Astrocyte (in vitro differentiated cells and primary cell): Measurements from ENCODE around the gene RABL2B. TPM values are rescaled to one million over a fixed set of nuclear protein-coding genes. Genes with fewer than 3 reads are reported as not detected.

Experiments used
- DNase-seq: peaks from one replicate; pipeline ENCODE4 v3.0.0-alpha.2; 2010; ENCODE audit warnings: low read depth
- FAIRE-seq: peaks from 2 replicates; lab custom pipeline; 2011; peaks lifted over from hg19 to GRCh38; lab: Jason Lieb, UNC
- H2AFZ ChIP-seq: 2 replicates; pipeline ENCODE4 v1.6.0; 2012; ENCODE audit warnings: low read depth, low read length, inconsistent platforms
- H3K27ac ChIP-seq: 2 replicates; pipeline ENCODE4 v1.5.1; 2011; ENCODE audit warnings: low read depth, low read length, inconsistent platforms
- H3K27me3 ChIP-seq: 2 replicates; pipeline ENCODE4 v1.6.0; 2011; ENCODE audit warnings: low read length, inconsistent platforms; ENCODE audit not compliant: insufficient read depth
- H3K36me3 ChIP-seq: 2 replicates; pipeline ENCODE4 v1.5.1; 2011; ENCODE audit warnings: low read length, inconsistent platforms; ENCODE audit not compliant: insufficient read depth
- H3K4me1 ChIP-seq: 2 replicates; pipeline ENCODE4 v1.5.1; 2011; ENCODE audit warnings: low read length, inconsistent platforms; ENCODE audit not compliant: insufficient read depth
- H3K4me2 ChIP-seq: 2 replicates; pipeline ENCODE4 v1.6.0; 2012; ENCODE audit warnings: low read length, inconsistent platforms
- H3K4me3 ChIP-seq: 2 replicates; pipeline ENCODE4 v1.5.1; 2011; ENCODE audit warnings: low read depth, mild to moderate bottlenecking, low read length, inconsistent platforms; ENCODE audit not compliant: insufficient read depth
- H3K79me2 ChIP-seq: 2 replicates; pipeline ENCODE4 v1.6.0; 2012; ENCODE audit warnings: mild to moderate bottlenecking, low read length, inconsistent platforms; ENCODE audit not compliant: insufficient read depth
- H3K9ac ChIP-seq: 2 replicates; pipeline ENCODE4 v1.6.0; 2012; ENCODE audit warnings: mild to moderate bottlenecking, low read length, inconsistent platforms
- H3K9me3 ChIP-seq: 2 replicates; pipeline ENCODE4 v1.5.1; 2012; ENCODE audit warnings: low read depth, mild to moderate bottlenecking, low read length, inconsistent platforms; ENCODE audit not compliant: insufficient read depth
- H4K20me1 ChIP-seq: 2 replicates; pipeline ENCODE4 v1.6.0; 2012; ENCODE audit warnings: low read length, inconsistent platforms; ENCODE audit not compliant: insufficient read depth
- H3K27ac Mint-ChIP-seq: one replicate; pipeline ENCODE4 v1.8.0; 2021; ENCODE audit warnings: mild to moderate bottlenecking, mixed read lengths; ENCODE audit not compliant: unreplicated experiment
- H3K27me3 Mint-ChIP-seq: one replicate; pipeline ENCODE4 v1.8.0; 2021; ENCODE audit warnings: low read depth, mixed read lengths; ENCODE audit not compliant: unreplicated experiment
- H3K36me3 Mint-ChIP-seq: one replicate; pipeline ENCODE4 v1.8.0; 2021; ENCODE audit warnings: low read depth, mixed read lengths; ENCODE audit not compliant: unreplicated experiment
- H3K4me1 Mint-ChIP-seq: one replicate; pipeline ENCODE4 v1.8.0; 2021; ENCODE audit warnings: low read depth, mixed read lengths; ENCODE audit not compliant: unreplicated experiment
- H3K4me3 Mint-ChIP-seq: one replicate; pipeline ENCODE4 v1.8.0; 2021; ENCODE audit warnings: mild to moderate bottlenecking, moderate library complexity, mixed read lengths; ENCODE audit not compliant: unreplicated experiment
- H3K9me3 Mint-ChIP-seq: one replicate; pipeline ENCODE4 v1.8.0; 2021; ENCODE audit warnings: mild to moderate bottlenecking, mixed read lengths; ENCODE audit not compliant: unreplicated experiment
- EZH2 ChIP-seq: IDR thresholded peaks from 2 replicates; pipeline ENCODE4 v1.6.1; 2012; ENCODE audit warnings: mild to moderate bottlenecking, low read length, inconsistent platforms; ENCODE audit not compliant: insufficient read depth
- total RNA-seq: library from RNA; stranded (reverse); gene quantifications from 2 replicates; pipeline ENCODE4 v1.2.1, GENCODE V29; 2021
- TF ChIP-seq, protein P1 (sequence below): IDR thresholded peaks from 2 replicates; pipeline ENCODE4 v1.5.1; 2011; ENCODE audit warnings: low read depth, mild to moderate bottlenecking, inconsistent platforms, low read length, moderate library complexity; ENCODE audit not compliant: insufficient read depth

RABL2B gene
- total RNA-seq, 1 donor from 2014 or later, result 26.6 TPM

DNA sequence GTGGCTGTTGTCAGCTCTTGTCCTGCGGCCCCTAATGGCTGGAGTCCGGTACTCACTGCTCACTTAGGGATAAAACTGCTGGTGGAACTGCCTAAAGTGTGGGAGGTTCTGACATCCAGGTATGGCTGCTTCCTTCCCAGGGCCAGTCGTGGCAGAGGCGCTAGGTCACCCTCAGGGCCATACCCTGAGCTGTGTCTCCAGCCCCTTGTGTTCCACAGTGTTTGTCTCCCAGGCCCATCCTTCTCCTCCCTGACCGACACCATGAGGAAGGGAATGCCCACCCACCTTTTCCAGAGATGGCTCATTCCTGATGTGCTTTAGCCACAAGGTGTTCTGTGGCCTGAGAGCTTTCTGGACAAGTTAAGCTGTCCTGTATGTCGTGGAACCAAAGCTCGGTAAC lies 57.8 kb downstream of the RABL2B start:
- H3K36me3 Mint-ChIP-seq, result peaks cover 44% of the 10 kb centered on the region
- no peak overlapping the region for H3K4me3 ChIP-seq
- peaks cover 3% of the 10 kb centered on the region for H3K9me3 Mint-ChIP-seq
- TF ChIP-seq, protein P1, sequence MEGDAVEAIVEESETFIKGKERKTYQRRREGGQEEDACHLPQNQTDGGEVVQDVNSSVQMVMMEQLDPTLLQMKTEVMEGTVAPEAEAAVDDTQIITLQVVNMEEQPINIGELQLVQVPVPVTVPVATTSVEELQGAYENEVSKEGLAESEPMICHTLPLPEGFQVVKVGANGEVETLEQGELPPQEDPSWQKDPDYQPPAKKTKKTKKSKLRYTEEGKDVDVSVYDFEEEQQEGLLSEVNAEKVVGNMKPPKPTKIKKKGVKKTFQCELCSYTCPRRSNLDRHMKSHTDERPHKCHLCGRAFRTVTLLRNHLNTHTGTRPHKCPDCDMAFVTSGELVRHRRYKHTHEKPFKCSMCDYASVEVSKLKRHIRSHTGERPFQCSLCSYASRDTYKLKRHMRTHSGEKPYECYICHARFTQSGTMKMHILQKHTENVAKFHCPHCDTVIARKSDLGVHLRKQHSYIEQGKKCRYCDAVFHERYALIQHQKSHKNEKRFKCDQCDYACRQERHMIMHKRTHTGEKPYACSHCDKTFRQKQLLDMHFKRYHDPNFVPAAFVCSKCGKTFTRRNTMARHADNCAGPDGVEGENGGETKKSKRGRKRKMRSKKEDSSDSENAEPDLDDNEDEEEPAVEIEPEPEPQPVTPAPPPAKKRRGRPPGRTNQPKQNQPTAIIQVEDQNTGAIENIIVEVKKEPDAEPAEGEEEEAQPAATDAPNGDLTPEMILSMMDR, result no peak
- TF ChIP-seq EZH2, result no peak
- no peaks in the 10 kb centered on the region for H3K9me3 ChIP-seq
- H3K4me1 ChIP-seq, result no peaks in the 10 kb centered on the region
- H3K27ac Mint-ChIP-seq, result no peak overlapping the region
- H3K4me1 Mint-ChIP-seq, result peaks cover 5% of the 10 kb centered on the region
- no peak for DNase-seq
- no peak overlapping the region for H3K9ac ChIP-seq
- H3K4me2 ChIP-seq, result no peak overlapping the region
- no peak overlapping the region for H3K27ac ChIP-seq
- no peaks in the 10 kb centered on the region for H3K36me3 ChIP-seq
- H3K79me2 ChIP-seq, result no peaks in the 10 kb centered on the region
- H4K20me1 ChIP-seq, result peaks cover 21% of the 10 kb centered on the region
- H3K4me3 Mint-ChIP-seq, result no peak overlapping the region
- H2AFZ ChIP-seq, result no peak overlapping the region
- no peaks in the 10 kb centered on the region for H3K27me3 ChIP-seq
- peaks cover 36% of the 10 kb centered on the region for H3K27me3 Mint-ChIP-seq
- FAIRE-seq, result no peak

DNA sequence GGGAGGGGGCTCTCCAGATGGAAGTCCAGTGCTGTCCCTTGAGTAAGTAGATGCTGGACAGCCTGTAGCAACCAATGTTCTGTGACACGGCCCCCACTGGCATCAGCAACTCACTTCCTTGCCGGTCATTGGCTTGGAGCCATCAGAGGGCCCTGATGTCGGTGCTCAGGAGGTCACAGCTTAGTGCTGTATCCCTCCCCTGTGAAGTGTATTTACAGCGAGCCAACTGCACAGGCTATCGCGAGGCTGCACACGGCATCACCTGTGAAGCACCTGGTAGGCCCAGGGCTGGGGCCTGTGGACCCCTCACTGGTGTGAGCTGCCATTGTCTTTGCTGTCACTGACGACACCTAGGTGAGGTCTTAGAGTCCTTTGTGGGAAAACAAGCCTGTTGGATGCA lies 58.8 kb downstream of the RABL2B start:
- DNase-seq (no peak), FAIRE-seq (no peak)
- Histone ChIP-seq H2AFZ (no peak overlapping the region), H3K4me3 (no peak overlapping the region), H3K9ac (no peak overlapping the region), H3K9me3 (no peaks in the 10 kb centered on the region), H3K4me2 (no peak overlapping the region), H3K27me3 (no peaks in the 10 kb centered on the region), H3K36me3 (no peaks in the 10 kb centered on the region), H3K27ac (no peak overlapping the region), H4K20me1 (peaks cover 16% of the 10 kb centered on the region), H3K4me1 (no peaks in the 10 kb centered on the region), H3K79me2 (no peaks in the 10 kb centered on the region)
- H3K27ac Mint-ChIP-seq, result no peak overlapping the region
- H3K4me3 Mint-ChIP-seq, result no peak overlapping the region
- peaks cover 30% of the 10 kb centered on the region for H3K27me3 Mint-ChIP-seq
- H3K9me3 Mint-ChIP-seq, result peaks cover 3% of the 10 kb centered on the region
- H3K36me3 Mint-ChIP-seq, result peaks cover 44% of the 10 kb centered on the region
- TF ChIP-seq EZH2, result no peak
- TF ChIP-seq, protein P1, result no peak
- peaks cover 5% of the 10 kb centered on the region for H3K4me1 Mint-ChIP-seq

DNA sequence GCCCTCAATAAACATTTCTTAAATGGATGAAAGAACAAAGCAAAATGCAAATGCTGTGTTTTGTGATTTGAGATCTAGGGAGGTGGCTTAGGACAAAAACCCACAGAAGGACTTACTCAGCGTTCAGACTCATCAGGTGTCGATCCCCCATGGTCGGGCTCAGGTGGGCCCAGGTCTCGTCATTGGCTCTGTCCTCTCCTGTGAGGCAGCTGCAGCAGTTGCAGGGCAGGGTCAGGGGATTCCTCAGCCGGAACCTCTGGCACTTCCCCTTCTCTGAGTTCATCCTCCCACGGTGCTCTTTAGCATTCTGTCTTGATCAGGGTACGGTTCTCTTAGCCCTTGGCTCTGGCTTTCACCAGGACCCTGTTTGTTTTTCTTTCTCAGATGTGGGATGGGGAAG lies 59.4 kb downstream of the RABL2B start:
- TF ChIP-seq, protein P1, result no peak
- no peak for TF ChIP-seq EZH2

More for the DNA sequence above, 59.4 kb downstream of the RABL2B start:
- Histone ChIP-seq H4K20me1 (peaks cover 14% of the 10 kb centered on the region), H3K79me2 (no peaks in the 10 kb centered on the region), H3K27ac (no peak overlapping the region), H3K4me2 (no peak overlapping the region), H3K4me3 (no peak overlapping the region), H3K4me1 (no peaks in the 10 kb centered on the region), H3K36me3 (no peaks in the 10 kb centered on the region), H2AFZ (no peak overlapping the region), H3K9ac (no peak overlapping the region), H3K9me3 (no peaks in the 10 kb centered on the region), H3K27me3 (no peaks in the 10 kb centered on the region)
- DNase-seq, result no peak
- Mint-ChIP-seq H3K27me3 (peaks cover 34% of the 10 kb centered on the region), H3K9me3 (peaks cover 3% of the 10 kb centered on the region), H3K27ac (no peak overlapping the region), H3K36me3 (peaks cover 41% of the 10 kb centered on the region), H3K4me1 (peaks cover 5% of the 10 kb centered on the region), H3K4me3 (no peak overlapping the region)
- no peak for FAIRE-seq
